Prostate gland (tissue), 2 donors: Measurements from ENCODE around the gene KCNQ4.

Experiments used
- CTCF ChIP-seq, 4 experiments: fragments of 200-600 bp in 2 of 4; fragments of 450-650 bp in 2 of 4; sonication (generic) in 2 of 4; IDR thresholded peaks; 1 replicate in 3 of 4; 2 replicates in 1 of 4; pipeline ENCODE4 v1.5.1; 2016 to 2019; ENCODE audit warnings: antibody characterized with exemption in 4 of 4, mild to moderate bottlenecking in 2 of 4, moderate library complexity in 2 of 4
- POLR2A ChIP-seq: fragments of 450-650 bp; IDR thresholded peaks from one replicate; pipeline ENCODE4 v1.6.1; 2016; ENCODE audit warnings: antibody characterized with exemption, mild to moderate bottlenecking
- POLR2AphosphoS5 ChIP-seq: sonication (generic); formaldehyde crosslinking; IDR thresholded peaks from one replicate; pipeline ENCODE4 v1.6.1; 2017; ENCODE audit warnings: antibody characterized with exemption

GRCh38 chr1:40780678-40781607 lies 2.6 kb upstream of the KCNQ4 start:
- TF ChIP-seq CTCF (IDR thresholded peaks at IDR 0.05) (no peak), POLR2A (no peak), POLR2AphosphoS5 (no peak)
